Hepatocyte (in vitro differentiated cells): ENCODE measurements around the gene GTF2F2. TPM values are rescaled to one million over a fixed set of nuclear protein-coding genes. Genes with fewer than 3 reads are reported as not detected.

Experiments used
- DNase-seq: peaks from one replicate; pipeline ENCODE4 v3.0.0-alpha.2; 2016; ENCODE audit warnings: low spot score
- H2AFZ ChIP-seq: fragments of 200-600 bp; sonication (generic); 2 replicates; pipeline ENCODE4 v1.6.0; 2016; ENCODE audit warnings: antibody characterized with exemption, mild to moderate bottlenecking
- H3K27ac ChIP-seq: fragments of 200-600 bp; sonication (generic); 2 replicates; pipeline ENCODE4 v1.5.1; 2016; ENCODE audit warnings: mild to moderate bottlenecking
- H3K27me3 ChIP-seq: fragments of 200-600 bp; sonication (generic); 2 replicates; pipeline ENCODE4 v1.6.1; 2016
- H3K36me3 ChIP-seq: fragments of 200-600 bp; sonication (generic); replicated peaks from 2 replicates; pipeline ENCODE4 v1.5.1; 2016; ENCODE audit warnings: low read depth; ENCODE audit not compliant: insufficient read depth
- H3K4me1 ChIP-seq: fragments of 200-600 bp; sonication (generic); 2 replicates; pipeline ENCODE4 v1.5.1; 2016; ENCODE audit warnings: mild to moderate bottlenecking, moderate library complexity; ENCODE audit not compliant: insufficient read depth
- H3K4me2 ChIP-seq: fragments of 200-600 bp; sonication (generic); 2 replicates; pipeline ENCODE4 v1.6.0; 2016
- H3K4me3 ChIP-seq: fragments of 200-600 bp; sonication (generic); 2 replicates; pipeline ENCODE4 v1.5.1; 2016; ENCODE audit warnings: mild to moderate bottlenecking
- H3K79me2 ChIP-seq: fragments of 200-600 bp; sonication (generic); 2 replicates; pipeline ENCODE4 v1.6.0; 2017; ENCODE audit warnings: mild to moderate bottlenecking
- H3K9me2 ChIP-seq: fragments of 200-600 bp; sonication (generic); replicated peaks from 2 replicates; pipeline ENCODE4 v1.6.0; 2017; ENCODE audit warnings: mild to moderate bottlenecking; ENCODE audit not compliant: insufficient read depth
- H3K9me3 ChIP-seq: fragments of 200-600 bp; sonication (generic); 2 replicates; pipeline ENCODE4 v1.5.1; 2016; ENCODE audit warnings: low read depth, mild to moderate bottlenecking
- H4K20me1 ChIP-seq: fragments of 200-600 bp; sonication (generic); 2 replicates; pipeline ENCODE4 v1.6.0; 2016; ENCODE audit warnings: mild to moderate bottlenecking; ENCODE audit not compliant: insufficient read depth, poor library complexity, severe bottlenecking
- EZH2 ChIP-seq: fragments of 200-600 bp; sonication (generic); IDR thresholded peaks from 2 replicates; pipeline ENCODE4 v1.6.1; 2016; ENCODE audit warnings: antibody characterized with exemption, mild to moderate bottlenecking, borderline replicate concordance
- EZH2phosphoT487 ChIP-seq: fragments of 200-600 bp; sonication (generic); IDR thresholded peaks from one replicate; pipeline ENCODE4 v1.6.1; 2018; ENCODE audit warnings: antibody characterized with exemption, mild to moderate bottlenecking, low read depth, moderate library complexity; ENCODE audit not compliant: unreplicated experiment, severe bottlenecking
- WGBS: methylation state at CpG from one replicate; pipeline ENCODE4 v1.1.6; 2016; ENCODE audit warnings: low lambda C conversion rate; ENCODE audit errors: missing lambda C conversion rate; 5-methylcytosine and 5-hydroxymethylcytosine counted together
- polyA plus RNA-seq: library from polyadenylated mRNA; unstranded; fragments of >200 nt; fragmentation: Nextera tagmentation; extraction: Ambion mirVana; gene quantifications from 2 replicates; pipeline ENCODE4 v1.2.1, GENCODE V29; 2016
- total RNA-seq: library from RNA; depleted of rRNA; stranded (reverse); fragments of >200 nt; gene quantifications from 2 replicates; pipeline ENCODE4 v1.2.3, GENCODE V29; 2014
- TF ChIP-seq, protein P1 (sequence below): fragments of 200-600 bp; sonication (generic); IDR thresholded peaks from 2 replicates; pipeline ENCODE4 v1.5.1; 2016; ENCODE audit warnings: antibody characterized with exemption, mild to moderate bottlenecking; ENCODE audit not compliant: poor library complexity

GTF2F2 gene
- total and polyA plus RNA-seq, 2 experiments from 2014 or later, result 25.7 to 26.7 TPM

DNA sequence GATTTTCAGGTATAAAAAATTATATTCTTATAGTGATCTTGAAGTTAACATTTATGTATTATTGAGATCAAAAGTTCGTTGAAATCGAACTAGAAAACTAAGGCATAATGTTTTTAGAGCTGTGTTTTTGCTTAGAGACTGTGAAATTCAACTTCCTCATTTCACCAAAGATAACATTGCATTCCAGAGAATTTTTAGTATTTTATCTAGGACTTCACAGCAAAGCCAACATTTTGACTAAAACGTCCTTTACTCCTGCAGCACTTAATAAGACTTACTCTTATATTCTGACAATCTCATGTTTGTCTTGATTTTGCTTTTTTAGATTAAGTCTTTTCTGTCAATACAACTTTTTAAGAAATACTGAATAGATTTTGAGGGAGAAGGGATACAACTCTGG is 75.8 kb downstream of the GTF2F2 start:
- Histone ChIP-seq H3K9me3 (no peaks in the 10 kb centered on the region), H3K4me3 (no peak overlapping the region), H3K79me2 (no peaks in the 10 kb centered on the region), H2AFZ (no peak overlapping the region), H3K4me1 (peaks cover 7% of the 10 kb centered on the region), H3K4me2 (peak overlapping the region; percentile 0), H3K27me3 (no peaks in the 10 kb centered on the region), H3K36me3 (no peaks in the 10 kb centered on the region), H3K27ac (no peak overlapping the region), H4K20me1 (no peaks in the 10 kb centered on the region), H3K9me2 (no peaks in the 10 kb centered on the region)
- WGBS, result 71% methylated on average over 3 of the region's 3 CpGs
- TF ChIP-seq, protein P1, sequence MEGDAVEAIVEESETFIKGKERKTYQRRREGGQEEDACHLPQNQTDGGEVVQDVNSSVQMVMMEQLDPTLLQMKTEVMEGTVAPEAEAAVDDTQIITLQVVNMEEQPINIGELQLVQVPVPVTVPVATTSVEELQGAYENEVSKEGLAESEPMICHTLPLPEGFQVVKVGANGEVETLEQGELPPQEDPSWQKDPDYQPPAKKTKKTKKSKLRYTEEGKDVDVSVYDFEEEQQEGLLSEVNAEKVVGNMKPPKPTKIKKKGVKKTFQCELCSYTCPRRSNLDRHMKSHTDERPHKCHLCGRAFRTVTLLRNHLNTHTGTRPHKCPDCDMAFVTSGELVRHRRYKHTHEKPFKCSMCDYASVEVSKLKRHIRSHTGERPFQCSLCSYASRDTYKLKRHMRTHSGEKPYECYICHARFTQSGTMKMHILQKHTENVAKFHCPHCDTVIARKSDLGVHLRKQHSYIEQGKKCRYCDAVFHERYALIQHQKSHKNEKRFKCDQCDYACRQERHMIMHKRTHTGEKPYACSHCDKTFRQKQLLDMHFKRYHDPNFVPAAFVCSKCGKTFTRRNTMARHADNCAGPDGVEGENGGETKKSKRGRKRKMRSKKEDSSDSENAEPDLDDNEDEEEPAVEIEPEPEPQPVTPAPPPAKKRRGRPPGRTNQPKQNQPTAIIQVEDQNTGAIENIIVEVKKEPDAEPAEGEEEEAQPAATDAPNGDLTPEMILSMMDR, result no peak
- TF ChIP-seq EZH2 (no peak), EZH2phosphoT487 (no peak)
- no peak for DNase-seq

DNA sequence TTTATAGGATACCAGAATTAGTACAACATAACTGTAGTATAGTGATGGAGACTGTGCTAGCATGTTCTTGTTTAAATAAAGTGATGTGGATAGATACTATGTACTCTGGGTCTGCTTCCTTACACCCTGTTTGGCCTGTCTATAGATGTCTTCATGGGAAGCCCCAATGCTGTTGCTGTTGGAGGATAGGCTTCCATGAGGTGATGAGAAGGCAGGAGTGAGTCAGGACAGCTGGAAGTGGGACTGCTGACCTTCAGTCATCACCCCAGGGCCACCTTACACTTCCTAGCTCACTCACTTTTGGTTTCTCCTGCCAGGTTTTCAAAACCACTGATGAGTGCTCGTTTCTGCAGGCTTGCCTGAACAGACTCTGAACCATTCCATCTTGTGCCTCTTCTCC is 76.3 kb downstream of the GTF2F2 start:
- Histone ChIP-seq H3K27ac (no peak overlapping the region), H3K4me1 (peaks cover 7% of the 10 kb centered on the region), H3K36me3 (no peaks in the 10 kb centered on the region), H3K4me3 (no peak overlapping the region), H3K79me2 (no peaks in the 10 kb centered on the region), H3K4me2 (peak overlapping the region; percentile 0), H2AFZ (no peak overlapping the region), H3K9me3 (no peaks in the 10 kb centered on the region), H4K20me1 (no peaks in the 10 kb centered on the region), H3K27me3 (no peaks in the 10 kb centered on the region), H3K9me2 (no peaks in the 10 kb centered on the region)
- WGBS, result 81% methylated on average over 1 of the region's 1 CpG
- TF ChIP-seq EZH2phosphoT487, result no peak
- TF ChIP-seq EZH2, result no peak
- TF ChIP-seq, protein P1, result no peak
- DNase-seq, result no peak

DNA sequence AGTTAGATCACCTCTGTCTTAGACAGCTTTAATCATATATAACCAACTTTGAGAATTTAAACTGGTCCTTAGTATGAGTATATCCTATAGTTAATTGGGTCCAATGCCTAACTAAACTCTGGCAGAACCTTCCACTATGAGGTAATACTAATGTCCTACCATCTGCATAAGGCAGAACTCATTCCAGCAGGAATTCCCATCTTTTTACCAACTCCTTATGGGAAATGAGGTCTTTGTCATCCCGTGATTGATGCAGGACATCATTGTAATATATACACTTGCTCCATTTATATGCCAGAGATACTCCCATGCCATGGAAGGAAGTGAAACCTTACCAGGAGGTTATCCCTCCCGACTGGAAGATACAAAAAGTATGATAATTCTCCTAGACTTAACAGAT is 77.7 kb downstream of the GTF2F2 start:
- Histone ChIP-seq H3K9me2 (no peaks in the 10 kb centered on the region), H3K4me3 (no peak overlapping the region), H3K79me2 (no peaks in the 10 kb centered on the region), H3K27ac (no peak overlapping the region), H3K36me3 (no peaks in the 10 kb centered on the region), H2AFZ (no peak overlapping the region), H3K4me1 (peaks cover 7% of the 10 kb centered on the region), H4K20me1 (no peaks in the 10 kb centered on the region), H3K9me3 (no peaks in the 10 kb centered on the region), H3K4me2 (no peak overlapping the region), H3K27me3 (no peaks in the 10 kb centered on the region)
- 81% methylated on average over 2 of the region's 2 CpGs for WGBS
- no peak for DNase-seq
- TF ChIP-seq EZH2 (no peak), EZH2phosphoT487 (no peak)
- TF ChIP-seq, protein P1, result no peak

DNA sequence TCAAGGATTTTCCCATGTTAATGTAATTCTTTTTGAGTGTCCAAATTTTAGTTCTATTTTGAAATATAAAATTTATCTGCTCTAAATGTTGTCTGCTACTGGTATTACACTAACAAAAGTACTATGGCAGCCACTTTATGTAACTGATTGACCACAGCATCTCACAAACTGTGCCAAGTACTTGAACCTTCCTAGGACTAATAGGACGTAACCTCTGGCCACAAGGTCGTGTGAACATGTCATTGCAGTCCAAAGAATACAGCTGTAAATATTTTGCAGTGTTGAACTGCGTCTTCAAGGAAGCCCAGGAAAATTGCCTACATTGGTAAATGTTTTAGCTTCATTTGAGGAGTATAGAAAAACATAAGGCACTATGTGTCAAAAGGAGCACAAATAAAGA is 78.6 kb downstream of the GTF2F2 start:
- no peaks in the 10 kb centered on the region for H3K27me3 ChIP-seq
- no peak overlapping the region for H3K4me2 ChIP-seq
- H3K9me2 ChIP-seq, result no peaks in the 10 kb centered on the region
- no peak for DNase-seq
- H3K4me1 ChIP-seq, result peaks cover 7% of the 10 kb centered on the region
- no peak for TF ChIP-seq EZH2phosphoT487
- TF ChIP-seq EZH2, result no peak
- TF ChIP-seq, protein P1, result no peak
- no peaks in the 10 kb centered on the region for H3K36me3 ChIP-seq
- H2AFZ ChIP-seq, result no peak overlapping the region
- H3K9me3 ChIP-seq, result no peaks in the 10 kb centered on the region
- H4K20me1 ChIP-seq, result no peaks in the 10 kb centered on the region
- no peaks in the 10 kb centered on the region for H3K79me2 ChIP-seq
- H3K4me3 ChIP-seq, result no peak overlapping the region
- no peak overlapping the region for H3K27ac ChIP-seq
- WGBS, result 95% methylated on average over 3 of the region's 3 CpGs
